H1 (cell line): ENCODE measurements around the gene HSPA1B. TPM values are rescaled to one million over a fixed set of nuclear protein-coding genes. Genes with fewer than 3 reads are reported as not detected.
A peak's percentile ranks its signal among the peaks of the same experiment; 100 is the strongest.

Experiments
- CTCF ChIA-PET: fragments of 300-600 bp; sonication (Branson Sonifier 250); formaldehyde crosslinking; loops from one replicate; lab custom pipeline; 2021; ENCODE audit not compliant: partially characterized antibody; lab: Charles Lee
- POLR2A ChIA-PET: fragments of 300-600 bp; sonication (Branson Sonifier 250); formaldehyde crosslinking; loops from one replicate; lab custom pipeline; 2021; ENCODE audit warnings: inconsistent platforms; ENCODE audit not compliant: partially characterized antibody; lab: Charles Lee
- DNase-seq, 2 experiments: peaks; one replicate each; pipeline versions ENCODE4 v3.0.0 to v3.0.0-alpha.2; 2010 to 2022; ENCODE audit warnings: low spot score in 2 of 2, low read depth in 1 of 2, mixed read lengths in 1 of 2
- FAIRE-seq: peaks from 2 replicates; lab custom pipeline; 2011; peaks lifted over from hg19 to GRCh38; lab: Jason Lieb, UNC
- H2AFZ ChIP-seq: 2 replicates; pipeline ENCODE4 v1.8.1; 2012; ENCODE audit warnings: low read length, inconsistent platforms
- H2AK5ac ChIP-seq: 2 replicates; pipeline ENCODE4 v1.6.1; 2013; ENCODE audit warnings: low read depth, low read length
- H2BK120ac ChIP-seq: replicated peaks from 2 replicates; pipeline ENCODE3; 2013; ENCODE audit warnings: low read depth, low read length, inconsistent platforms
- H2BK12ac ChIP-seq: 2 replicates; pipeline ENCODE4 v1.6.1; 2013; ENCODE audit warnings: low read depth, low read length
- H2BK15ac ChIP-seq: 2 replicates; pipeline ENCODE4 v1.6.1; 2013; ENCODE audit warnings: low read length
- H2BK20ac ChIP-seq: 2 replicates; pipeline ENCODE4 v1.6.1; 2013; ENCODE audit warnings: low read length
- H2BK5ac ChIP-seq: 2 replicates; pipeline ENCODE4 v1.6.1; 2013; ENCODE audit warnings: low read depth, low read length
- H3K14ac ChIP-seq: 2 replicates; pipeline ENCODE4 v1.6.1; 2013; ENCODE audit warnings: inconsistent platforms; ENCODE audit not compliant: insufficient read length
- H3K18ac ChIP-seq: 2 replicates; pipeline ENCODE4 v1.6.1; 2013; ENCODE audit warnings: low read length; ENCODE audit errors: extremely low read depth
- H3K23ac ChIP-seq: 2 replicates; pipeline ENCODE4 v1.6.1; 2013; ENCODE audit warnings: inconsistent platforms; ENCODE audit not compliant: insufficient read length
- H3K23me2 ChIP-seq: 2 replicates; pipeline ENCODE4 v1.6.1; 2013; ENCODE audit warnings: low read depth, low read length
- H3K27ac ChIP-seq: 2 replicates; pipeline ENCODE4 v1.6.1; 2011; ENCODE audit warnings: low read depth, low read length, inconsistent platforms
- H3K27me3 ChIP-seq, 4 experiments: replicated peaks in 1 of 4; 1 replicate in 1 of 4; 2 replicates in 3 of 4; pipeline versions ENCODE4 v1.6.1 to v1.8.1; 2011 to 2013; ENCODE audit warnings: low read length in 3 of 4, mild to moderate bottlenecking in 3 of 4, inconsistent platforms in 2 of 4, mixed read lengths in 2 of 4, moderate library complexity in 1 of 4; ENCODE audit not compliant: control insufficient read depth in 3 of 4, insufficient read depth in 3 of 4; ENCODE audit errors: extremely low read depth in 1 of 4
- H3K36me3 ChIP-seq, 4 experiments: 2 replicates each; pipeline versions ENCODE4 v1.6.1 to v1.8.1; 2011 to 2013; ENCODE audit warnings: mild to moderate bottlenecking in 4 of 4, low read length in 3 of 4, moderate library complexity in 2 of 4, control low read depth in 1 of 4, inconsistent platforms in 1 of 4; ENCODE audit not compliant: insufficient read depth in 4 of 4, control insufficient read depth in 2 of 4
- H3K4ac ChIP-seq: replicated peaks from 2 replicates; pipeline ENCODE3; 2013; ENCODE audit warnings: low read length, low read depth, mixed read lengths, inconsistent platforms; ENCODE audit not compliant: insufficient read length
- H3K4me1 ChIP-seq, 4 experiments: replicated peaks in 1 of 4; 1 replicate in 1 of 4; 2 replicates in 3 of 4; pipeline versions ENCODE4 v1.6.1 to v1.8.1; 2011 to 2013; ENCODE audit warnings: low read length in 3 of 4, inconsistent platforms in 2 of 4, mixed read lengths in 1 of 4; ENCODE audit not compliant: insufficient read depth in 4 of 4, control insufficient read depth in 3 of 4
- H3K4me2 ChIP-seq, 2 experiments: 2 replicates each; pipeline versions ENCODE4 v1.6.1 to v1.8.1; 2011 to 2013; ENCODE audit warnings: low read depth in 2 of 2, low read length in 2 of 2, control low read depth in 1 of 2, inconsistent platforms in 1 of 2, mild to moderate bottlenecking in 1 of 2; ENCODE audit not compliant: insufficient read depth in 1 of 2
- H3K4me3 ChIP-seq, 4 experiments: fragments of 200-600, 300-600 bp in 1 of 4; sonication (generic), shearing (Covaris generic), sonication (Bioruptor Twin) in 1 of 4; 2 replicates each; pipeline versions ENCODE4 v1.5.1 to v1.8.1; 2011 to 2016; ENCODE audit warnings: low read length in 4 of 4, low read depth in 3 of 4, control low read depth in 2 of 4, inconsistent platforms in 2 of 4, mild to moderate bottlenecking in 2 of 4, mixed read lengths in 1 of 4, moderate library complexity in 1 of 4; ENCODE audit not compliant: insufficient read depth in 2 of 4; ENCODE audit errors: extremely low read depth in 1 of 4
- H3K56ac ChIP-seq: replicated peaks from 2 replicates; pipeline ENCODE3; 2013; ENCODE audit warnings: low read depth, mild to moderate bottlenecking, mixed read lengths, low read length, inconsistent platforms; ENCODE audit not compliant: insufficient read length
- H3K79me1 ChIP-seq: 2 replicates; pipeline ENCODE4 v1.6.1; 2013; ENCODE audit warnings: low read depth, low read length, control low read depth
- H3K79me2 ChIP-seq, 2 experiments: 2 replicates each; pipeline versions ENCODE4 v1.6.1 to v1.8.1; 2012 to 2013; ENCODE audit warnings: low read length in 2 of 2, mild to moderate bottlenecking in 2 of 2, inconsistent platforms in 1 of 2; ENCODE audit not compliant: insufficient read depth in 2 of 2, control insufficient read depth in 1 of 2
- H3K9ac ChIP-seq, 4 experiments: replicated peaks in 1 of 4; 1 replicate in 1 of 4; 2 replicates in 3 of 4; pipeline versions ENCODE4 v1.6.1 to v1.8.1; 2011 to 2013; ENCODE audit warnings: low read depth in 3 of 4, low read length in 3 of 4, control low read depth in 2 of 4, mild to moderate bottlenecking in 2 of 4, moderate library complexity in 2 of 4, inconsistent platforms in 1 of 4; ENCODE audit errors: extremely low read depth in 1 of 4
- H3K9me3 ChIP-seq, 2 experiments: 2 replicates each; pipeline versions ENCODE4 v1.6.1 to v1.8.1; 2012 to 2013; ENCODE audit warnings: mild to moderate bottlenecking in 2 of 2, moderate library complexity in 2 of 2, control low read depth in 1 of 2, inconsistent platforms in 1 of 2, low read depth in 1 of 2, low read length in 1 of 2, mixed read lengths in 1 of 2; ENCODE audit not compliant: insufficient read depth in 2 of 2
- H4K20me1 ChIP-seq, 2 experiments: replicated peaks in 1 of 2; 2 replicates each; pipeline versions ENCODE3 to v1.8.1; 2011 to 2013; ENCODE audit warnings: inconsistent platforms in 2 of 2, low read length in 2 of 2, mild to moderate bottlenecking in 1 of 2; ENCODE audit not compliant: insufficient read depth in 2 of 2, control insufficient read depth in 1 of 2
- H4K5ac ChIP-seq: 2 replicates; pipeline ENCODE4 v1.6.1; 2013; ENCODE audit warnings: low read length, low read depth, mixed read lengths, inconsistent platforms; ENCODE audit not compliant: insufficient read length
- H4K8ac ChIP-seq: 2 replicates; pipeline ENCODE4 v1.8.0; 2013; ENCODE audit warnings: mild to moderate bottlenecking, moderate library complexity, low read length, inconsistent platforms; ENCODE audit not compliant: insufficient read depth; ENCODE audit errors: extremely low read depth
- H4K91ac ChIP-seq: replicated peaks from 2 replicates; pipeline ENCODE3; 2013; ENCODE audit warnings: low read length, mixed read lengths, inconsistent platforms; ENCODE audit not compliant: insufficient read length
- ASH2L ChIP-seq: fragments of 200-600, 300-600 bp; sonication (generic); IDR thresholded peaks from one replicate; pipeline ENCODE4 v1.7.1; 2017; ENCODE audit warnings: low read length
- EGR1 ChIP-seq: IDR thresholded peaks from 2 replicates; pipeline ENCODE4 v1.6.1; 2011; ENCODE audit warnings: low read depth, low read length, borderline replicate concordance
- KDM4A ChIP-seq: IDR thresholded peaks from one replicate; pipeline ENCODE4 v1.7.1; 2012; ENCODE audit warnings: low read depth, mild to moderate bottlenecking, moderate library complexity, low read length, inconsistent platforms; ENCODE audit not compliant: severe bottlenecking
- PHF8 ChIP-seq: fragments of 200-600 bp; sonication (generic); conservative IDR thresholded peaks from 2 replicates; pipeline ENCODE4 v1.7.1; 2012; ENCODE audit warnings: low read depth, mild to moderate bottlenecking, inconsistent platforms, low read length, moderate library complexity
- SAP30 ChIP-seq: fragments of 300-600 bp; sonication (generic); IDR thresholded peaks from 2 replicates; pipeline ENCODE4 v1.7.1; 2012; ENCODE audit warnings: low read length, moderate library complexity, mild to moderate bottlenecking, inconsistent platforms; ENCODE audit not compliant: insufficient read depth, insufficient replicate concordance
- SP1 ChIP-seq: IDR thresholded peaks from 2 replicates; pipeline ENCODE4 v1.6.1; 2011; ENCODE audit warnings: low read depth, low read length
- WGBS, 2 experiments: shearing (Covaris generic) in 1 of 2; methylation state at CpG; one replicate each; pipeline versions ENCODE4 v1.1.6 to v1.1.7; 2013 to 2015; ENCODE audit warnings: low lambda C conversion rate in 2 of 2, mixed read lengths in 2 of 2, inconsistent platforms in 1 of 2, low coverage in 1 of 2, missing lambda C conversion rate in 1 of 2; ENCODE audit not compliant: insufficient replicate concordance in 2 of 2, insufficient coverage in 1 of 2, insufficient read length in 1 of 2; ENCODE audit errors: extremely low coverage in 1 of 2, missing lambda C conversion rate in 1 of 2; 5-methylcytosine and 5-hydroxymethylcytosine counted together
- polyA plus RNA-seq, 7 experiments: library from polyadenylated mRNA; depleted of rRNA in 3 of 7; stranded (reverse) in 5 of 7; unstranded in 2 of 7; fragments of >200 nt in 5 of 7; fragments of 200-250 nt in 2 of 7; gene quantifications; 1 replicate in 5 of 7; 2 replicates in 1 of 7; 4 replicates in 1 of 7; pipeline versions ENCODE4 v1.2.1 to v1.2.3, GENCODE V29; 2011 to 2013; ENCODE audit warnings: missing spikeins in 2 of 7, mixed read lengths in 2 of 7
- total RNA-seq: library from RNA; stranded (reverse); fragmentation: NEBNext Ultra II Directional; extraction: Animal tissue kit (Norgen Biotek cat#: 25700); gene quantifications from 2 replicates; pipeline ENCODE4 v1.2.1, GENCODE V29; 2021

Gene HSPA1B
- total and polyA plus RNA-seq, 2 of the 8 experiments (the other 6 are each of a cell fraction or from before 2014, with no cell fraction given): 36.6 to 76.6 TPM

GRCh38 chr6:31794866-31795615, 32.5 kb upstream of the HSPA1B start:
- 2% methylated on average over 38 of the region's 44 CpGs; no CpG with 5 or more reads in 1 of the 2 experiments for WGBS, 2 experiments
- no peak for FAIRE-seq
- no peak overlapping the region for H2AFZ ChIP-seq
- H3K36me3 ChIP-seq: peaks cover 2 to 35% (median 14%) of the 10 kb centered on the region in 4 experiments; a peak in 6 of 8 replicates
- ChIA-PET POLR2A (interaction anchor here (0.9 to 7.6 kb wide), 23 partner anchors 9 to 254 kb away, joined by 3 to 81 read pairs (median 6); partner anchors contain the start of genes HSPA1A, HSPA1B, HSPA1L and LSM2), CTCF (interaction anchor here (0.5 to 5.9 kb wide), 15 partner anchors 8 to 158 kb away, joined by 3 to 28 read pairs (median 6); partner anchors contain the start of genes HSPA1A, HSPA1B, HSPA1L and LSM2)
- H2BK120ac ChIP-seq: peak overlapping the region; percentile 75
- peak overlapping the region; percentile 46 to 99 (median 95) for H3K9ac ChIP-seq
- H4K91ac ChIP-seq: peak overlapping the region; percentile 77
- no peak overlapping the region for H3K23ac ChIP-seq
- no peak overlapping the region for H2BK12ac ChIP-seq
- H3K23me2 ChIP-seq: peaks cover 5% of the 10 kb centered on the region; the same call in 1 of the 2 replicates
- H3K4me2 ChIP-seq: peak overlapping the region; percentile 89 to 94
- peak overlapping the region; percentile 99 for H3K18ac ChIP-seq
- peak overlapping the region; percentile 82 to 95 (median 90) for H3K4me3 ChIP-seq
- peak overlapping the region; percentile 99 for H3K27ac ChIP-seq
- H4K8ac ChIP-seq: peak overlapping the region; percentile 89
- peak overlapping the region; percentile 78 for H3K4ac ChIP-seq
- peaks cover 0 to 19% of the 10 kb centered on the region in 2 experiments; a peak in 2 of 4 replicates for H3K79me2 ChIP-seq
- H4K5ac ChIP-seq: peak overlapping the region; percentile 4
- H3K79me1 ChIP-seq: peaks cover 3% of the 10 kb centered on the region; the same call in 1 of the 2 replicates
- no peak overlapping the region for H2BK15ac ChIP-seq
- H2BK20ac ChIP-seq: no peak overlapping the region
- no peaks in the 10 kb centered on the region for H3K27me3 ChIP-seq
- no peak overlapping the region for H2AK5ac ChIP-seq
- no peak overlapping the region for H3K14ac ChIP-seq
- DNase-seq: no peak
- H3K9me3 ChIP-seq: no peaks in the 10 kb centered on the region
- H3K4me1 ChIP-seq: peaks cover 0 to 2% (median under 1%) of the 10 kb centered on the region in 4 experiments; a peak in 3 of 7 replicates
- peak overlapping the region; percentile 73 for H2BK5ac ChIP-seq
- TF ChIP-seq KDM4A: no peak
- TF ChIP-seq SP1: no peak
- peak; percentile 29; the same call in 1 of the 2 replicates for TF ChIP-seq EGR1
- peak; percentile 72 for TF ChIP-seq PHF8
- TF ChIP-seq SAP30: peak; percentile 83
- TF ChIP-seq ASH2L: peak; percentile 64
- H4K20me1 ChIP-seq: peaks cover 1 to 6% of the 10 kb centered on the region in 2 experiments
- H3K56ac ChIP-seq: peak overlapping the region; percentile 81
